HepG2 (cell line): ENCODE measurements around the gene FUT6. TPM values are rescaled to one million over a fixed set of nuclear protein-coding genes. Genes with fewer than 3 reads are reported as not detected.

Experiments used
- EP300 ChIP-seq, 3 experiments: sonication (generic) in 1 of 3; formaldehyde crosslinking in 1 of 3; IDR thresholded peaks; 2 replicates each; pipeline versions ENCODE4 v1.5.1 to v1.6.1; 2011 to 2020; ENCODE audit warnings: low read depth in 2 of 3, low read length in 2 of 3, borderline replicate concordance in 1 of 3, improper control_type of control experiment in 1 of 3, mild to moderate bottlenecking in 1 of 3, missing genetic modification reagents in 1 of 3, moderate library complexity in 1 of 3
- HNF4G ChIP-seq, 2 experiments: sonication (generic) in 1 of 2; formaldehyde crosslinking in 1 of 2; IDR thresholded peaks; 2 replicates each; pipeline versions ENCODE4 v1.4.0 to v1.6.1; 2011 to 2020; ENCODE audit warnings: borderline replicate concordance in 2 of 2, low read depth in 2 of 2, mild to moderate bottlenecking in 2 of 2, low read length in 1 of 2, missing genetic modification reagents in 1 of 2, moderate library complexity in 1 of 2
- PAWR ChIP-seq: sonication (generic); formaldehyde crosslinking; IDR thresholded peaks from 2 replicates; pipeline ENCODE4 v1.4.0; 2020; ENCODE audit warnings: missing genetic modification reagents, mild to moderate bottlenecking, borderline replicate concordance
- POGZ ChIP-seq: sonication (generic); formaldehyde crosslinking; IDR thresholded peaks from 2 replicates; pipeline ENCODE4 v1.4.0; 2020; ENCODE audit warnings: mild to moderate bottlenecking, missing genetic modification reagents
- RNF2 ChIP-seq: fragments of 450-650 bp; conservative IDR thresholded peaks from 2 replicates; pipeline ENCODE4 v1.6.1; 2016; ENCODE audit warnings: low read depth
- SAFB2 ChIP-seq: sonication (generic); formaldehyde crosslinking; IDR thresholded peaks from 2 replicates; pipeline ENCODE4 v1.5.1; 2020; ENCODE audit warnings: missing genetic modification reagents, low read depth, mild to moderate bottlenecking, borderline replicate concordance
- SMAD3 ChIP-seq: sonication (generic); formaldehyde crosslinking; IDR thresholded peaks from 2 replicates; pipeline ENCODE4 v1.4.0; 2020; ENCODE audit warnings: missing genetic modification reagents
- SMC3 ChIP-seq: IDR thresholded peaks from 2 replicates; pipeline ENCODE4 v1.6.1; 2011; ENCODE audit warnings: low read length, improper control_type of control experiment
- TBX3 ChIP-seq: fragments of 450-650 bp; IDR thresholded peaks from 2 replicates; pipeline ENCODE4 v1.6.1; 2017; ENCODE audit warnings: antibody characterized with exemption, mild to moderate bottlenecking, inconsistent platforms, borderline replicate concordance
- TP53 ChIP-seq: sonication (generic); formaldehyde crosslinking; conservative IDR thresholded peaks from 2 replicates; pipeline ENCODE4 v1.4.0; 2020; ENCODE audit warnings: missing genetic modification reagents
- TSC22D2 ChIP-seq: sonication (generic); formaldehyde crosslinking; IDR thresholded peaks from 2 replicates; pipeline ENCODE4 v1.5.1; 2020; ENCODE audit warnings: missing genetic modification reagents, mild to moderate bottlenecking, borderline replicate concordance
- ZKSCAN8 ChIP-seq: IDR thresholded peaks from 2 replicates; pipeline ENCODE4 v1.6.1; 2016; ENCODE audit warnings: borderline replicate concordance, missing genetic modification reagents, missing compliant biosample characterization
- ZNF256 ChIP-seq: sonication (generic); formaldehyde crosslinking; conservative IDR thresholded peaks from 2 replicates; pipeline ENCODE4 v1.4.0; 2020; ENCODE audit warnings: missing genetic modification reagents
- ZNF337 ChIP-seq: sonication (generic); formaldehyde crosslinking; IDR thresholded peaks from 2 replicates; pipeline ENCODE4 v1.5.1; 2020; ENCODE audit warnings: missing genetic modification reagents, low read depth, mild to moderate bottlenecking, borderline replicate concordance
- ZNF382 ChIP-seq: sonication (generic); formaldehyde crosslinking; IDR thresholded peaks from 2 replicates; pipeline ENCODE4 v1.5.0; 2020; ENCODE audit warnings: missing genetic modification reagents, mild to moderate bottlenecking, borderline replicate concordance
- polyA plus RNA-seq, 8 experiments: library from polyadenylated mRNA; depleted of rRNA in 3 of 8; stranded (reverse) in 7 of 8; unstranded in 1 of 8; fragments of >200 nt; fragmentation: Illumina TruSeq in 4 of 8; extraction: Trizol in 4 of 8; gene quantifications; 2 replicates each; pipeline versions ENCODE4 v1.2.1 to v1.2.3, GENCODE V29; 2011 to 2016; ENCODE audit warnings: low read depth in 4 of 8, missing spikeins in 1 of 8, mixed read lengths in 1 of 8; ENCODE audit not compliant: insufficient read depth in 1 of 8
- total RNA-seq, 5 experiments: library from RNA; depleted of rRNA; stranded (reverse); fragments of >200 nt; fragmentation: Illumina TruSeq; extraction: Trizol; gene quantifications; 2 replicates each; pipeline ENCODE4 v1.2.3, GENCODE V29; 2016; ENCODE audit warnings: low read depth in 1 of 5
- TF ChIP-seq, protein P1 (sequence below): sonication (generic); formaldehyde crosslinking; IDR thresholded peaks from 2 replicates; pipeline ENCODE4 v1.4.0; 2020; ENCODE audit warnings: missing genetic modification reagents
- TF ChIP-seq, protein P2 (sequence below): sonication (generic); formaldehyde crosslinking; IDR thresholded peaks from 2 replicates; pipeline ENCODE4 v1.5.1; 2020; ENCODE audit warnings: mild to moderate bottlenecking, missing genetic modification reagents
- TF ChIP-seq, protein P3 (sequence below): sonication (generic); formaldehyde crosslinking; IDR thresholded peaks from 2 replicates; pipeline ENCODE4 v1.4.0; 2020; ENCODE audit warnings: missing genetic modification reagents, low read depth, mild to moderate bottlenecking, borderline replicate concordance
- TF ChIP-seq, protein P4 (sequence below): sonication (generic); formaldehyde crosslinking; IDR thresholded peaks from 2 replicates; pipeline ENCODE4 v1.4.0; 2020; ENCODE audit warnings: missing genetic modification reagents

FUT6 gene
- total and polyA plus RNA-seq, 2 of the 13 experiments (the other 11 are each of a cell fraction or from before 2014, with no cell fraction given): 8.2 to 27.7 TPM

DNA sequence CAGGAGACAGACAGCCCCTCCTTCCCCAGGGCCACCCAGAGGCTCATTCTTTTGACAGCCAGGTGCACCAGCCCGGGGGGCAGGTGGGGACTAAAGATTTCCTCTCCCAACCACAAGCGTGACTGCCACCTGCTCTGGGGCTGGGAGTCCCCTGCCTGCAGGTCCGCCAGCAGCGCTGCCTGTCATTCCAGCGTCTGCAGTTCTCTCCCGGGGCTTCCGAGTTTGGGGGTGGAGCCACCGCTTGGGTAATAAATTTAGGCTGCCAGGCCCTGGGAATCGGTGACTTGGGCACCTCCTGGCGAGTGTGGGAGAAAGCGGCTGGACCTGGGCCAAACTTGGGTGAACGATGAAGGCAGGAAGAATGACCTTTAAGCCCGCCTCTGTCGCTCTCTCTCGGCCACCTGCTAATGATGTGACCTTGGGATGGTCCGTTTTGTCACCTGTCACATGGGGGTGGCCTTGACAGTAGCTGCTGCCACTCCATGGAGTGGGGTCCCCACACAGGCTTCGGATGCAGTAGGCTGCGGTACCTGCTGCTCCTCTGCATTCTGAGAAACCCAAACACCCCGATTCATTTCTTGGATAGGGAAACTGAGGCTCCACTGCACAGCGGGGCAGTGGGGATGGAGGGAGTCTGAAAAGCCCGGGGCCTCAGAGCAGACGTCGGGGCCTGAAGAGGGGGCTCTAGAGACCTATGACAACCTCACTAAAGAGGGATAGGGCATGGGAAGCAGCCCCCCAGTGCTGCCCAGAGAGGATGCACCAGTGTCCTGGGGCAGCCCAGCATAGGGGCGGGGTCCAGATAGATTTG is 12.8 kb downstream of the FUT6 start (continued):
- TF ChIP-seq, protein P1, sequence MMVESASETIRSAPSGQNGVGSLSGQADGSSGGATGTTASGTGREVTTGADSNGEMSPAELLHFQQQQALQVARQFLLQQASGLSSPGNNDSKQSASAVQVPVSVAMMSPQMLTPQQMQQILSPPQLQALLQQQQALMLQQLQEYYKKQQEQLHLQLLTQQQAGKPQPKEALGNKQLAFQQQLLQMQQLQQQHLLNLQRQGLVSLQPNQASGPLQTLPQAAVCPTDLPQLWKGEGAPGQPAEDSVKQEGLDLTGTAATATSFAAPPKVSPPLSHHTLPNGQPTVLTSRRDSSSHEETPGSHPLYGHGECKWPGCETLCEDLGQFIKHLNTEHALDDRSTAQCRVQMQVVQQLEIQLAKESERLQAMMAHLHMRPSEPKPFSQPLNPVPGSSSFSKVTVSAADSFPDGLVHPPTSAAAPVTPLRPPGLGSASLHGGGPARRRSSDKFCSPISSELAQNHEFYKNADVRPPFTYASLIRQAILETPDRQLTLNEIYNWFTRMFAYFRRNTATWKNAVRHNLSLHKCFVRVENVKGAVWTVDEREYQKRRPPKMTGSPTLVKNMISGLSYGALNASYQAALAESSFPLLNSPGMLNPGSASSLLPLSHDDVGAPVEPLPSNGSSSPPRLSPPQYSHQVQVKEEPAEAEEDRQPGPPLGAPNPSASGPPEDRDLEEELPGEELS (CRISPR knock-in tag): 0 out of 2 replicates have a peak, but pooled peaks have one; percentile 29
- TF ChIP-seq ZNF382 (CRISPR knock-in tag): no peak
- peak; percentile 80 for TF ChIP-seq HNF4G (IDR thresholded peaks at IDR 0.05; ENCODE audit: borderline replicate concordance, low read depth, low read length)
- peak; percentile 89 for TF ChIP-seq HNF4G (CRISPR knock-in tag; IDR thresholded peaks at IDR 0.05; ENCODE audit: borderline replicate concordance, low read depth)
- no peak for TF ChIP-seq PAWR (CRISPR knock-in tag)
- no peak for TF ChIP-seq ZNF256 (CRISPR knock-in tag)
- no peak; the same call in 1 of the 2 replicates for TF ChIP-seq RNF2
- TF ChIP-seq TBX3: peak; percentile 82
- no peak for TF ChIP-seq ZNF337 (CRISPR knock-in tag)
- TF ChIP-seq TSC22D2 (CRISPR knock-in tag): no peak
- TF ChIP-seq, protein P2, sequence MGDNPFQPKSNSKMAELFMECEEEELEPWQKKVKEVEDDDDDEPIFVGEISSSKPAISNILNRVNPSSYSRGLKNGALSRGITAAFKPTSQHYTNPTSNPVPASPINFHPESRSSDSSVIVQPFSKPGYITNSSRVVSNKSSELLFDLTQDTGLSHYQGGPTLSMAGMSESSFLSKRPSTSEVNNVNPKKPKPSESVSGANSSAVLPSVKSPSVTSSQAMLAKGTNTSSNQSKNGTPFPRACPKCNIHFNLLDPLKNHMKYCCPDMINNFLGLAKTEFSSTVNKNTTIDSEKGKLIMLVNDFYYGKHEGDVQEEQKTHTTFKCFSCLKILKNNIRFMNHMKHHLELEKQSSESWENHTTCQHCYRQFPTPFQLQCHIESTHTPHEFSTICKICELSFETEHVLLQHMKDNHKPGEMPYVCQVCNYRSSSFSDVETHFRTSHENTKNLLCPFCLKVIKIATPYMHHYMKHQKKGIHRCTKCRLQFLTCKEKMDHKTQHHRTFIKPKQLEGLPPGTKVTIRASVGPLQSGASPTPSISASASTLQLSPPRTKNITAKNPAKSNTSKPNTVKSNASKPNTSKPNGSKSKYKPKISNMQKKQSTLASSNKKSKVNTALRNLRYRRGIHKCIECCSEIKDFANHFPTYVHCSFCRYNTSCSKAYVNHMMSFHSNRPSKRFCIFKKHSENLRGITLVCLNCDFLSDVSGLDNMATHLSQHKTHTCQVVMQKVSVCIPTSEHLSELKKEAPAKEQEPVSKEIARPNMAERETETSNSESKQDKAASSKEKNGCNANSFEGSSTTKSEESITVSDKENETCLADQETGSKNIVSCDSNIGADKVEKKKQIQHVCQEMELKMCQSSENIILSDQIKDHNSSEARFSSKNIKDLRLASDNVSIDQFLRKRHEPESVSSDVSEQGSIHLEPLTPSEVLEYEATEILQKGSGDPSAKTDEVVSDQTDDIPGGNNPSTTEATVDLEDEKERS (CRISPR knock-in tag): peak; percentile 60; the same call in 1 of the 2 replicates
- TF ChIP-seq POGZ: no peak
- 0 out of 4 replicates have a peak, but pooled peaks of 1 of the 2 experiments have one; percentile 25 for TF ChIP-seq EP300 (IDR thresholded peaks at IDR 0.05; ENCODE audit: low read depth in 2 of 2, low read length in 2 of 2)
- TF ChIP-seq EP300 (CRISPR knock-in tag; IDR thresholded peaks at IDR 0.05; ENCODE audit: borderline replicate concordance): no peak
- peak; percentile 24; the same call in 1 of the 2 replicates for TF ChIP-seq SMC3
- TF ChIP-seq TP53 (CRISPR knock-in tag): no peak
- no peak for TF ChIP-seq ZKSCAN8 (CRISPR knock-in tag)
- peak; percentile 75; the same call in 1 of the 2 replicates for TF ChIP-seq SMAD3
- TF ChIP-seq, protein P3, sequence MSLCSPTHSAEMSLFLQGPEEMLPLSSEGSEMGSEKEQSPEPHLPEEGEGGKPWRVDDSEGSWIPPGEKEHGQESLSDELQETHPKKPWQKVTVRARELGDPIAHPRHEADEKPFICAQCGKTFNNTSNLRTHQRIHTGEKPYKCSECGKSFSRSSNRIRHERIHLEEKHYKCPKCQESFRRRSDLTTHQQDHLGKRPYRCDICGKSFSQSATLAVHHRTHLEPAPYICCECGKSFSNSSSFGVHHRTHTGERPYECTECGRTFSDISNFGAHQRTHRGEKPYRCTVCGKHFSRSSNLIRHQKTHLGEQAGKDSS (CRISPR knock-in tag): peak; percentile 34; the same call in 1 of the 2 replicates
- 0 out of 2 replicates have a peak, but pooled peaks have one; percentile 22 for TF ChIP-seq SAFB2 (CRISPR knock-in tag)
- TF ChIP-seq, protein P4, sequence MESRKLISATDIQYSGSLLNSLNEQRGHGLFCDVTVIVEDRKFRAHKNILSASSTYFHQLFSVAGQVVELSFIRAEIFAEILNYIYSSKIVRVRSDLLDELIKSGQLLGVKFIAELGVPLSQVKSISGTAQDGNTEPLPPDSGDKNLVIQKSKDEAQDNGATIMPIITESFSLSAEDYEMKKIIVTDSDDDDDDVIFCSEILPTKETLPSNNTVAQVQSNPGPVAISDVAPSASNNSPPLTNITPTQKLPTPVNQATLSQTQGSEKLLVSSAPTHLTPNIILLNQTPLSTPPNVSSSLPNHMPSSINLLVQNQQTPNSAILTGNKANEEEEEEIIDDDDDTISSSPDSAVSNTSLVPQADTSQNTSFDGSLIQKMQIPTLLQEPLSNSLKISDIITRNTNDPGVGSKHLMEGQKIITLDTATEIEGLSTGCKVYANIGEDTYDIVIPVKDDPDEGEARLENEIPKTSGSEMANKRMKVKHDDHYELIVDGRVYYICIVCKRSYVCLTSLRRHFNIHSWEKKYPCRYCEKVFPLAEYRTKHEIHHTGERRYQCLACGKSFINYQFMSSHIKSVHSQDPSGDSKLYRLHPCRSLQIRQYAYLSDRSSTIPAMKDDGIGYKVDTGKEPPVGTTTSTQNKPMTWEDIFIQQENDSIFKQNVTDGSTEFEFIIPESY (CRISPR knock-in tag): peak; percentile 63; the same call in 1 of the 2 replicates
